Measurements from ENCODE around the gene ZNF607.

The ZNF607 gene

DNA sequence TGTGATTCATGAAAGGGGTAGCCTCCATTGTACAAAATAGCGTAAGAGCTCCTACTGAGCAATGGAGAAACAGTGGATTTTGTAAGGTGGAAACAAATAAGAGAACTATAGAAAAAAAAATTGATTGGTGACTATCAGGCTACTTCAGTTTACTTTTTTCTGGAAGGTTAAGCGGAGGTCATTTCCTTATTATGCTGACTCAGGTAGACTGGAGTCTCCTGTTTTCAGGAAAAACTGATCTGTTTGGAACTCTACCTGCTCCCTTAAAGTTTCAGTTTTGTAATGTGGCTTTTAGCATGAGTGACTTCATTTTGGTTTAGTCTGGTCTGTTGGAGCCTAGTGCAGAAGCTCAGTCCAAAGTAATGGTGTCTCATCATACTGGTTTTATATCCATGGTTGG is 3.4 kb downstream of the ZNF607 start:
- no peak for TF ChIP-seq CTCF (conservative IDR thresholded peaks at IDR 0.05; ENCODE audit: control insufficient read depth, insufficient read depth, low read depth, low read length)
- no peak overlapping the region for H3K4me3 ChIP-seq (ENCODE audit: control insufficient read depth, low read depth, low read length)
- no peak for DNase-seq (ENCODE audit: low read depth)

DNA sequence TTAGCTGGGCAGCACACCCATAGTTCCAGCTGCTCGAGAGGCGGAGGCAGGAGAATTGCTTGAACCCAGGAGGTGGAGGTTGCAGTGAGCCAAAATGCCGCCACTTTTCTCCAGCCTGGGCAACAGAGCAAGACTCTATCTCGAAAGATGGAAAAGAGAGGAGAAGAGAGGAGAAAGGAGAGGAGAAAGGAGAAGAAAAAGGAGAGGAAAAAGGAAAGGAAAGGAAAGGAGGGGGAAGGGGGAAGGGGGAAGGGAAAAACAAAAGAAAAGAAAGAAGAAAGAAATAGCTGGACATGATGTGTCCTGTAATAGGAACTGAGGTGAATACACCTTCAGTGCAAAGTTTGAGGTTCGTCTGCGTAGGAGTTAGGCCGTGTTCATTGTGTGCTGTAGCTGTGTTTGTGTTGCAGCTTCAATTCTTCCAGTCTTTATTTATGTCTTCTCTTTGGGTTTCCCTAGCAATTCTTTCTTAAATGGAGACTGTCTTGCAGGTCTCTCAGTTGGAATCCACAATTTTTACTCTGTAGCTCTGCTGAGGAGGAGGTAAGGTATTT is 13.4 kb downstream of the ZNF607 start:
- no peak overlapping the region for H3K4me3 ChIP-seq (ENCODE audit: control insufficient read depth, low read depth, low read length)
- TF ChIP-seq CTCF (conservative IDR thresholded peaks at IDR 0.05; ENCODE audit: control insufficient read depth, insufficient read depth, low read depth, low read length), result no peak
- no peak for DNase-seq (ENCODE audit: low read depth)

GRCh38 chr19:37699057-37699456 is 20.5 kb downstream of the ZNF607 start:
- no peak for DNase-seq (ENCODE audit: low read depth)
- no peak for TF ChIP-seq CTCF (conservative IDR thresholded peaks at IDR 0.05; ENCODE audit: control insufficient read depth, insufficient read depth, low read depth, low read length)

DNA sequence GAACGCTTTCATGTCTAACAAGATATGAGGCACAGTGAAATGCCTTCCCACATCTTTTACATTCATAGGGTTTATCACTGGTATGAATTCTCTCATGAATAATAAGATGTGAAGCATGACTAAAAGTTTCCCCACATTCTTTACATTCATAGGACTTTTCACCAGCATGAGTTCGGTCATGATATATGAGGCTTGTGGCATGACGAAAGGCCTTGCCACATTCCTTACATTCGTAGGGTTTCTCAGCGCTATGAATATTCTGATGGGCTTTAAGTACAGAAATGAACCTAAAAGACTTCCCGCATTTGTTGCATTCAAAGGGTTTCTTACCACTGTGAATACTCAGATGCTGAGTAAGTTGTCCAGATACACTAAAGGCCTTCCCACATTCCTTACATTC is 21.3 kb downstream of the ZNF607 start:
- TF ChIP-seq CTCF (conservative IDR thresholded peaks at IDR 0.05; ENCODE audit: control insufficient read depth, insufficient read depth, low read depth, low read length), result no peak
- no peak overlapping the region for H3K4me3 ChIP-seq (ENCODE audit: control insufficient read depth, low read depth, low read length)
- no peak for DNase-seq (ENCODE audit: low read depth)

More at GRCh38 chr19:37699057-37699456, 20.5 kb downstream of the ZNF607 start:
- no peak overlapping the region for H3K4me3 ChIP-seq (ENCODE audit: control insufficient read depth, low read depth, low read length)

GRCh38 chr19:37695144-37695899 is 24.2 kb downstream of the ZNF607 start:
- H3K4me3 ChIP-seq (ENCODE audit: control insufficient read depth, low read depth, low read length), result no peak overlapping the region
- TF ChIP-seq CTCF (conservative IDR thresholded peaks at IDR 0.05; ENCODE audit: control insufficient read depth, insufficient read depth, low read depth, low read length), result no peak
- DNase-seq (ENCODE audit: low read depth), result no peak

- H3K4me3 ChIP-seq (ENCODE audit: control insufficient read depth, low read depth, low read length), result no peak overlapping the region
- no peak for TF ChIP-seq CTCF (conservative IDR thresholded peaks at IDR 0.05; ENCODE audit: control insufficient read depth, insufficient read depth, low read depth, low read length)
- no peak for DNase-seq (ENCODE audit: low read depth)
These were observed 26.5 kb downstream of the ZNF607 start for GRCh38 chr19:37692956-37693620.
